ENCODE results near the gene DBNL.

GRCh38 chr7:44101303-44101965 lies 56.9 kb downstream of the DBNL start:
- TF ChIP-seq CTCF (IDR thresholded peaks at IDR 0.05) (no peak), POLR2A (IDR thresholded peaks at IDR 0.05) (no peak), EP300 (IDR thresholded peaks at IDR 0.05) (no peak)

Measured in tibial nerve (tissue), 4 donors.